Measurements from ENCODE around the gene KCTD13. TPM values are rescaled to one million over a fixed set of nuclear protein-coding genes. Genes with fewer than 3 reads are reported as not detected.

The KCTD13 gene
- total RNA-seq, 1 experiment from 2014 or later: 18.5 TPM

DNA sequence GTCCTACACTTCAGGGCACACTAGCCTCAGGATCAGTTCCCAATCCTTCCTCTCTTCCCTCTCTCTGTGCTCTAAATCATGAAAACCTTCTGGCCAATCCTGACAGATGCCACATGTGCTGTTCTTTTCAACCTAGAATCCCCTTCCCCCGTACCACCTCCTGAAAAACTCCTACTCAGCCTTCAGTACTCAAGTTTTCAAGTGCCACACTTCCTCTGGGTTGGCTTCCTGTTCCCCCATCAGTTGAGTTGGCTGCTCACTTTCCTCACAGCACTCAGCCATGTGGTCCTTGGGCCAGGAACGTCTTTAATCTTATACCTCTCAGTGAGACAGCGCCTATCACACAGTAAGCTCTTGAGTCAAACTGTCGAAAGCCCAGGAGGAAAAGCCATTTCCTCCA, 22.4 kb downstream of the KCTD13 start:
- Mint-ChIP-seq H3K4me1 (peaks cover 22% of the 10 kb centered on the region), H3K27ac (peak overlapping the region; percentile 90), H3K4me3 (no peak overlapping the region), H3K36me3 (peaks cover 4% of the 10 kb centered on the region; the same call in 1 of the 2 replicates), H3K27me3 (ENCODE audit: low read depth) (no peaks in the 10 kb centered on the region), H3K9me3 (no peaks in the 10 kb centered on the region)
- TF ChIP-seq NR1H2 (CRISPR knock-in tag; IDR thresholded peaks at IDR 0.05): no peak
- no peak for TF ChIP-seq ZNF263 (CRISPR knock-in tag; IDR thresholded peaks at IDR 0.05; ENCODE audit: low read depth)
- TF ChIP-seq SMAD3 (CRISPR knock-in tag; IDR thresholded peaks at IDR 0.05; ENCODE audit: borderline replicate concordance): no peak
- no peak for TF ChIP-seq ZNF138 (CRISPR knock-in tag; conservative IDR thresholded peaks at IDR 0.05)
- TF ChIP-seq, protein P1, sequence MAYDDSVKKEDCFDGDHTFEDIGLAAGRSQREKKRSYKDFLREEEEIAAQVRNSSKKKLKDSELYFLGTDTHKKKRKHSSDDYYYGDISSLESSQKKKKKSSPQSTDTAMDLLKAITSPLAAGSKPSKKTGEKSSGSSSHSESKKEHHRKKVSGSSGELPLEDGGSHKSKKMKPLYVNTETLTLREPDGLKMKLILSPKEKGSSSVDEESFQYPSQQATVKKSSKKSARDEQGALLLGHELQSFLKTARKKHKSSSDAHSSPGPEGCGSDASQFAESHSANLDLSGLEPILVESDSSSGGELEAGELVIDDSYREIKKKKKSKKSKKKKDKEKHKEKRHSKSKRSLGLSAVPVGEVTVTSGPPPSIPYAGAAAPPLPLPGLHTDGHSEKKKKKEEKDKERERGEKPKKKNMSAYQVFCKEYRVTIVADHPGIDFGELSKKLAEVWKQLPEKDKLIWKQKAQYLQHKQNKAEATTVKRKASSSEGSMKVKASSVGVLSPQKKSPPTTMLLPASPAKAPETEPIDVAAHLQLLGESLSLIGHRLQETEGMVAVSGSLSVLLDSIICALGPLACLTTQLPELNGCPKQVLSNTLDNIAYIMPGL (CRISPR knock-in tag; IDR thresholded peaks at IDR 0.05): no peak
- TF ChIP-seq, protein P2, sequence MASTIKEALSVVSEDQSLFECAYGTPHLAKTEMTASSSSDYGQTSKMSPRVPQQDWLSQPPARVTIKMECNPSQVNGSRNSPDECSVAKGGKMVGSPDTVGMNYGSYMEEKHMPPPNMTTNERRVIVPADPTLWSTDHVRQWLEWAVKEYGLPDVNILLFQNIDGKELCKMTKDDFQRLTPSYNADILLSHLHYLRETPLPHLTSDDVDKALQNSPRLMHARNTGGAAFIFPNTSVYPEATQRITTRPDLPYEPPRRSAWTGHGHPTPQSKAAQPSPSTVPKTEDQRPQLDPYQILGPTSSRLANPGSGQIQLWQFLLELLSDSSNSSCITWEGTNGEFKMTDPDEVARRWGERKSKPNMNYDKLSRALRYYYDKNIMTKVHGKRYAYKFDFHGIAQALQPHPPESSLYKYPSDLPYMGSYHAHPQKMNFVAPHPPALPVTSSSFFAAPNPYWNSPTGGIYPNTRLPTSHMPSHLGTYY (CRISPR knock-in tag; IDR thresholded peaks at IDR 0.05): no peak
- TF ChIP-seq, protein P3, sequence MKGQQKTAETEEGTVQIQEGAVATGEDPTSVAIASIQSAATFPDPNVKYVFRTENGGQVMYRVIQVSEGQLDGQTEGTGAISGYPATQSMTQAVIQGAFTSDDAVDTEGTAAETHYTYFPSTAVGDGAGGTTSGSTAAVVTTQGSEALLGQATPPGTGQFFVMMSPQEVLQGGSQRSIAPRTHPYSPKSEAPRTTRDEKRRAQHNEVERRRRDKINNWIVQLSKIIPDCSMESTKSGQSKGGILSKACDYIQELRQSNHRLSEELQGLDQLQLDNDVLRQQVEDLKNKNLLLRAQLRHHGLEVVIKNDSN (CRISPR knock-in tag; IDR thresholded peaks at IDR 0.05): no peak
- TF ChIP-seq GTF2I (CRISPR knock-in tag; conservative IDR thresholded peaks at IDR 0.05): no peak
- TF ChIP-seq, protein P4, sequence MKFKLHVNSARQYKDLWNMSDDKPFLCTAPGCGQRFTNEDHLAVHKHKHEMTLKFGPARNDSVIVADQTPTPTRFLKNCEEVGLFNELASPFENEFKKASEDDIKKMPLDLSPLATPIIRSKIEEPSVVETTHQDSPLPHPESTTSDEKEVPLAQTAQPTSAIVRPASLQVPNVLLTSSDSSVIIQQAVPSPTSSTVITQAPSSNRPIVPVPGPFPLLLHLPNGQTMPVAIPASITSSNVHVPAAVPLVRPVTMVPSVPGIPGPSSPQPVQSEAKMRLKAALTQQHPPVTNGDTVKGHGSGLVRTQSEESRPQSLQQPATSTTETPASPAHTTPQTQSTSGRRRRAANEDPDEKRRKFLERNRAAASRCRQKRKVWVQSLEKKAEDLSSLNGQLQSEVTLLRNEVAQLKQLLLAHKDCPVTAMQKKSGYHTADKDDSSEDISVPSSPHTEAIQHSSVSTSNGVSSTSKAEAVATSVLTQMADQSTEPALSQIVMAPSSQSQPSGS (CRISPR knock-in tag; IDR thresholded peaks at IDR 0.05; ENCODE audit: borderline replicate concordance, low read depth): no peak
- no peak for TF ChIP-seq IRF2 (CRISPR knock-in tag; IDR thresholded peaks at IDR 0.05; ENCODE audit: borderline replicate concordance, low read depth)
- TF ChIP-seq ZNF121 (CRISPR knock-in tag; IDR thresholded peaks at IDR 0.05): no peak
- no peak for TF ChIP-seq HMGA2 (CRISPR knock-in tag; IDR thresholded peaks at IDR 0.05)
- TF ChIP-seq GRHL2 (CRISPR knock-in tag; IDR thresholded peaks at IDR 0.05; ENCODE audit: insufficient replicate concordance, severe bottlenecking): no peak
- TF ChIP-seq, protein P5, sequence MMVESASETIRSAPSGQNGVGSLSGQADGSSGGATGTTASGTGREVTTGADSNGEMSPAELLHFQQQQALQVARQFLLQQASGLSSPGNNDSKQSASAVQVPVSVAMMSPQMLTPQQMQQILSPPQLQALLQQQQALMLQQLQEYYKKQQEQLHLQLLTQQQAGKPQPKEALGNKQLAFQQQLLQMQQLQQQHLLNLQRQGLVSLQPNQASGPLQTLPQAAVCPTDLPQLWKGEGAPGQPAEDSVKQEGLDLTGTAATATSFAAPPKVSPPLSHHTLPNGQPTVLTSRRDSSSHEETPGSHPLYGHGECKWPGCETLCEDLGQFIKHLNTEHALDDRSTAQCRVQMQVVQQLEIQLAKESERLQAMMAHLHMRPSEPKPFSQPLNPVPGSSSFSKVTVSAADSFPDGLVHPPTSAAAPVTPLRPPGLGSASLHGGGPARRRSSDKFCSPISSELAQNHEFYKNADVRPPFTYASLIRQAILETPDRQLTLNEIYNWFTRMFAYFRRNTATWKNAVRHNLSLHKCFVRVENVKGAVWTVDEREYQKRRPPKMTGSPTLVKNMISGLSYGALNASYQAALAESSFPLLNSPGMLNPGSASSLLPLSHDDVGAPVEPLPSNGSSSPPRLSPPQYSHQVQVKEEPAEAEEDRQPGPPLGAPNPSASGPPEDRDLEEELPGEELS (CRISPR knock-in tag; IDR thresholded peaks at IDR 0.05): no peak
- TF ChIP-seq, protein P6, sequence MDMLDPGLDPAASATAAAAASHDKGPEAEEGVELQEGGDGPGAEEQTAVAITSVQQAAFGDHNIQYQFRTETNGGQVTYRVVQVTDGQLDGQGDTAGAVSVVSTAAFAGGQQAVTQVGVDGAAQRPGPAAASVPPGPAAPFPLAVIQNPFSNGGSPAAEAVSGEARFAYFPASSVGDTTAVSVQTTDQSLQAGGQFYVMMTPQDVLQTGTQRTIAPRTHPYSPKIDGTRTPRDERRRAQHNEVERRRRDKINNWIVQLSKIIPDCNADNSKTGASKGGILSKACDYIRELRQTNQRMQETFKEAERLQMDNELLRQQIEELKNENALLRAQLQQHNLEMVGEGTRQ (CRISPR knock-in tag; IDR thresholded peaks at IDR 0.05): no peak
- ATAC-seq (no peak), DNase-seq (ENCODE audit: low spot score) (no peak)
- ChIA-PET POLR2A (no interaction called here), CTCF (no interaction called here)

DNA sequence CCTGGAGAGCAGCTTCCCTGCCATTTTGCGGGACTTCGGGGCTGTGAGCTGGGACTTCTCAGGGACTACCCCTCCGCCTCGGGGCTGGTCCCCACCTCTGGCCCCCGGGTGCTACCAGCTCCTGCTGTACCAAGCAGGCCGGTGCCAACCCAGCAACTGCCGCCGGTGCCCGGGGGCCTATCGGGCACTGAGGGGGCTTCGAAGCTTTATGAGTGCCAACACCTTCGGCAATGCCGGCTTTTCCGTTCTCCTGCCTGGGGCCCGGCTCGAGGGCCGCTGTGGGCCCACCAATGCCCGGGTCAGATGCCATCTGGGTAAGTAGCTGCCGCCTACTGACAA, 24.4 kb downstream of the KCTD13 start:
- ChIA-PET POLR2A (interaction anchor here (1.3 kb wide), 1 partner anchor 25 kb away, joined by 4 read pairs; the partner anchor contains the start of gene KCTD13), CTCF (interaction anchor here (0.9 to 4.8 kb wide), 10 partner anchors 10 to 130 kb away, joined by 3 to 42 read pairs (median 7); partner anchors contain the start of genes CDIPT, MAZ, TAOK2 and TLCD3B)
- H3K27me3 Mint-ChIP-seq (ENCODE audit: low read depth): no peaks in the 10 kb centered on the region
- peaks cover 33% of the 10 kb centered on the region for H3K4me1 Mint-ChIP-seq
- peak overlapping the region; percentile 97 for H3K4me3 Mint-ChIP-seq
- ATAC-seq: no peak
- H3K9me3 Mint-ChIP-seq: no peaks in the 10 kb centered on the region
- peaks cover 5% of the 10 kb centered on the region; the same call in 1 of the 2 replicates for H3K36me3 Mint-ChIP-seq
- no peak for DNase-seq (ENCODE audit: low spot score)
- no peak overlapping the region for H3K27ac Mint-ChIP-seq
- TF ChIP-seq, protein P7, sequence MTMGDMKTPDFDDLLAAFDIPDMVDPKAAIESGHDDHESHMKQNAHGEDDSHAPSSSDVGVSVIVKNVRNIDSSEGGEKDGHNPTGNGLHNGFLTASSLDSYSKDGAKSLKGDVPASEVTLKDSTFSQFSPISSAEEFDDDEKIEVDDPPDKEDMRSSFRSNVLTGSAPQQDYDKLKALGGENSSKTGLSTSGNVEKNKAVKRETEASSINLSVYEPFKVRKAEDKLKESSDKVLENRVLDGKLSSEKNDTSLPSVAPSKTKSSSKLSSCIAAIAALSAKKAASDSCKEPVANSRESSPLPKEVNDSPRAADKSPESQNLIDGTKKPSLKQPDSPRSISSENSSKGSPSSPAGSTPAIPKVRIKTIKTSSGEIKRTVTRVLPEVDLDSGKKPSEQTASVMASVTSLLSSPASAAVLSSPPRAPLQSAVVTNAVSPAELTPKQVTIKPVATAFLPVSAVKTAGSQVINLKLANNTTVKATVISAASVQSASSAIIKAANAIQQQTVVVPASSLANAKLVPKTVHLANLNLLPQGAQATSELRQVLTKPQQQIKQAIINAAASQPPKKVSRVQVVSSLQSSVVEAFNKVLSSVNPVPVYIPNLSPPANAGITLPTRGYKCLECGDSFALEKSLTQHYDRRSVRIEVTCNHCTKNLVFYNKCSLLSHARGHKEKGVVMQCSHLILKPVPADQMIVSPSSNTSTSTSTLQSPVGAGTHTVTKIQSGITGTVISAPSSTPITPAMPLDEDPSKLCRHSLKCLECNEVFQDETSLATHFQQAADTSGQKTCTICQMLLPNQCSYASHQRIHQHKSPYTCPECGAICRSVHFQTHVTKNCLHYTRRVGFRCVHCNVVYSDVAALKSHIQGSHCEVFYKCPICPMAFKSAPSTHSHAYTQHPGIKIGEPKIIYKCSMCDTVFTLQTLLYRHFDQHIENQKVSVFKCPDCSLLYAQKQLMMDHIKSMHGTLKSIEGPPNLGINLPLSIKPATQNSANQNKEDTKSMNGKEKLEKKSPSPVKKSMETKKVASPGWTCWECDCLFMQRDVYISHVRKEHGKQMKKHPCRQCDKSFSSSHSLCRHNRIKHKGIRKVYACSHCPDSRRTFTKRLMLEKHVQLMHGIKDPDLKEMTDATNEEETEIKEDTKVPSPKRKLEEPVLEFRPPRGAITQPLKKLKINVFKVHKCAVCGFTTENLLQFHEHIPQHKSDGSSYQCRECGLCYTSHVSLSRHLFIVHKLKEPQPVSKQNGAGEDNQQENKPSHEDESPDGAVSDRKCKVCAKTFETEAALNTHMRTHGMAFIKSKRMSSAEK (CRISPR knock-in tag; IDR thresholded peaks at IDR 0.05; ENCODE audit: borderline replicate concordance): no peak
- TF ChIP-seq SP1 (CRISPR knock-in tag; conservative IDR thresholded peaks at IDR 0.05) (no peak), ZNF423 (CRISPR knock-in tag; IDR thresholded peaks at IDR 0.05) (no peak), TCF7 (CRISPR knock-in tag; IDR thresholded peaks at IDR 0.05; ENCODE audit: low read depth) (no peak), FOXP1 (CRISPR knock-in tag; IDR thresholded peaks at IDR 0.05; ENCODE audit: borderline replicate concordance) (no peak), ZNF416 (CRISPR knock-in tag; IDR thresholded peaks at IDR 0.05) (no peak)
- TF ChIP-seq, protein P8, sequence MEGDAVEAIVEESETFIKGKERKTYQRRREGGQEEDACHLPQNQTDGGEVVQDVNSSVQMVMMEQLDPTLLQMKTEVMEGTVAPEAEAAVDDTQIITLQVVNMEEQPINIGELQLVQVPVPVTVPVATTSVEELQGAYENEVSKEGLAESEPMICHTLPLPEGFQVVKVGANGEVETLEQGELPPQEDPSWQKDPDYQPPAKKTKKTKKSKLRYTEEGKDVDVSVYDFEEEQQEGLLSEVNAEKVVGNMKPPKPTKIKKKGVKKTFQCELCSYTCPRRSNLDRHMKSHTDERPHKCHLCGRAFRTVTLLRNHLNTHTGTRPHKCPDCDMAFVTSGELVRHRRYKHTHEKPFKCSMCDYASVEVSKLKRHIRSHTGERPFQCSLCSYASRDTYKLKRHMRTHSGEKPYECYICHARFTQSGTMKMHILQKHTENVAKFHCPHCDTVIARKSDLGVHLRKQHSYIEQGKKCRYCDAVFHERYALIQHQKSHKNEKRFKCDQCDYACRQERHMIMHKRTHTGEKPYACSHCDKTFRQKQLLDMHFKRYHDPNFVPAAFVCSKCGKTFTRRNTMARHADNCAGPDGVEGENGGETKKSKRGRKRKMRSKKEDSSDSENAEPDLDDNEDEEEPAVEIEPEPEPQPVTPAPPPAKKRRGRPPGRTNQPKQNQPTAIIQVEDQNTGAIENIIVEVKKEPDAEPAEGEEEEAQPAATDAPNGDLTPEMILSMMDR (IDR thresholded peaks at IDR 0.05): no peak

All from WTC11 (cell line).